Activated effector memory CD4-positive, alpha-beta T cell treated with Interleukin-2 at 50 U/mL for 16 hours (primary cell): ENCODE data around the gene ZNF195.
"Not testable (repeated sequence)": the region's sequence is repeated elsewhere in the genome, so short reads cannot be mapped to it uniquely, and the experiment has no call there.

ENCODE experiments used
- DNase-seq: peaks from one replicate; pipeline ENCODE4 v3.0.0-alpha.2; 2020

Gene ZNF195

GRCh38 chr11:3346587-3346986, 32.4 kb downstream of the ZNF195 start:
- no peak for DNase-seq

- DNase-seq = no peak
Observed at GRCh38 chr11:3345736-3346135, 33.2 kb downstream of the ZNF195 start.

DNA sequence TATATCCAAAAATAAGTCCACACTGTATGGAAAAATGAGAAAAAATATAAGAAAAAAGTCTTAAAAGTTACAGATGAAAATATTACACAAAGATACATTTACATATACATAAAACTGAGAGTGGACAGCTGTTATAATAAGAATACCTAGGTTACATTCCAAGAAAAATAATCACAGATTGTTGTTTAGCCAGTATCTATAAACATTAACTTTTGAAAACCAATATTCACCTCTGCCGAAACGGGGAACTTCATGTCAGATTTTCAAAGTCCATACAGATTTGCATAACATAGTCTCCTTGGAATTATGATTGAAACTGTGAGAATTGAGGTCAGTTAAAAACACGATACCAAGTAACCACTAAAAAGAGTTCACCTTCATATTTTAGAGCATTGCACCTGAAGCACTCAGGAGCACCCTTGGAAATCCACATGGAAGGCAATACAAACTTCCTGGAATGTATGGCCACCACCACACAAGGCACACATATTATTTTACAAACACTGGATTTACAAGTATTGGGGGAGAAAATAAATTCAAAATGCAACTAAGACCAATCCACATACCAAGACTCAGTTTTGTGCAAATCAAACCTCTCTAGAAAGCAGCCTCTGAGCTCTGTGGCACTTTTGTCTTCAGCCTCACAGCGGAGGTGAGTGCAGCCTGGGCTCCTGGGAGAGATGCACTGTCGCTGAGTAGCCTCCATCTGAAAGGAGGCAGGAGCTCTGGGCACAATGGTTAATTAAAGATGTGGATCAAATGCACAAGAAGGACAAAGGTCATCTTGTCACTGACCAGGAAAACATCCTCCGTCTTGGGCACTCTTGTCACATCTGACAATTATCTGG, 34.4 kb downstream of the ZNF195 start:
- DNase-seq = no peak

DNA sequence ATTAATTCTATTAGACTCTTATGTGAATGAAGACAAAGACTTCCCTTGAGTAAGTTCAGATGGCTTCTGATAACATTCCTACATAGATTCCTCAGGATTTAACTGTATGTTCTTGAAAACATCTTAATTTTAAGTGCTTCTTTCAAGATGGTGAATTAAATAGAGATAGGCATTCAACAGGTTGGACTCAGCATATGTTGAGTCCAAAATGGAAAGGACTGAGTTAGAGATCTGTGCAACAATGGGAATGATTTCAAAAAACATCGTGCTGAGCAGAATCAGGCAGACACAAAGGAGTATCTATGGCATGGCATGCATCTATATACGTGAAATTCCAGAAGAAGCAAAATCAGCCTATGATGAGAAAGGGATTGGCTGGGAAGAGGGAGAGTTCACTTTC, 36.2 kb downstream of the ZNF195 start:
- DNase-seq = no peak

DNA sequence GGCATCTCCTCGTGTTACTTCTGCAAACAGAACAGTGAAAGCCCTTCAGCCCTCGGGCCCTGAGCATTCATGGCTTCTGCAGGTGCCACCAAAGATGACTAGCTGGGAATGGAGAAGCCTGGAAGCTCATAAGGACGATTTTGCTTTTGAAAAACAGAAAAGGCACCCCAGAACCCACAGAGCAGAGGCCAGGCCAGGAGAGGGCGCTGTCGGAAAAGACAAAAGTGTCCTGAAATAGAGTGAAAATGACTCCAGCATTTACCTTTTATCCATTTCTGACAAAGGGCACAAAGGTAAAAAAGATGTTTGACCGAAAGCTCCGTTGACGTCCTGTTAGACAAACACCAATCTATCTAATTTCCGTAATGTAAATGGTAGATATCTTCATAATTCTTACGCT, 37.6 kb downstream of the ZNF195 start:
- peak; percentile 37 for DNase-seq

DNA sequence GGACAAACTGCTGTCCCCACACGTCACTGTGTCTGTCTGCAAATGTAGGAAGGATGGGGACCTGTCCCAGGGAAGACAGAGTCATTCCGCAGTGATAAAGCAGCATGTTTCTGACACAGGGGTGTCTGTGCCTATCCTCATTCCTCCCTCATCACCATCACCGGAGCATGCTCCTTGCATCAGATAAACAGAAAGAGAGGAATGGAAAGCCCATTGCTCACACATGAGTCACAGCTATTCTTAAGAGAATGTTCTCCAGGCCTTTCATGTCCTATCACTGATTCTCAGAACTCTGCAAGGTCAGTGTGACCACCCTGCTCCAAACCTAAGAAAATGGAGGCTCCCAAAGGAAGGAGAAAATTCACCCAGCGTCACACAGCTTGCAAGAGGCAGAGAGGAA, 38.9 kb downstream of the ZNF195 start:
- DNase-seq = no peak

- no peak for DNase-seq
Observed at GRCh38 chr11:3339340-3339624, 39.7 kb downstream of the ZNF195 start.

DNA sequence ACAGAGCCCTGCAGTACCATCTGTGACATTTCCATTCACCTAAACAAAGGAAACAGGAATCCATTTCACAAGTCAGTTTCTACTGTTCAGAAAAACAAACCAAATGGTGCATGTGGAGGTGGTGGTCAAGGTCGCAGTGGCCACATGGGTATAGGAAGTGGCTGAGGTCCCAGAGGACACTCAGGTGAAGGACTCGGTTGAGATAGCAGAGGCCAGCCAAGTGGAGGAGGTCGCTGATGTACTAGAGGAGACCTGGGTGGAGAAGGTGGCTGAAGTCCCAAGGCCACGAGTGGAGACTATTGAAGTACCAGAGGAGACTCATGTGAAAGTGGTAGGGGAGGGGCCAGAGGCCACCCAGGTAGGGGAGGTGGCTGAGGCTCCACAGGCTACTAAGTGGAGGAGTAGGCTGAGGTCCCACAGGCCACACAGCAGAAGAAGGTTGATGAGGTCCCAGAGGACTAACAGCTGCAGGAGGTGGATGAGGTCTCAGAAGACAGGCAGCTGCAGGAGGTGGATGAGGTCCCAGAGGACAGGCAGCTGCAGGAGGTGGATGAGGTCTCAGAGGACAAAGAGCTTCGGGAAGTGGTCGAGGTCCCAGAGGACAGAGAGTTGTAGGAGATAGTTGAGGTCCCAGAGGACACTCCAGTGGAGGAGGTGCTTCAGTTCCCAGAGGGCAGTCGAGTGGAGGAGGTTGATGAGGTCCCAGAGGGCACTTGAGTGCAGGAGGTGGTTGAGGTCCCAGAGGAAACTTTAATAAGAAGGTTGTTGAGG, 40.2 kb downstream of the ZNF195 start:
- DNase-seq = no peak

DNA sequence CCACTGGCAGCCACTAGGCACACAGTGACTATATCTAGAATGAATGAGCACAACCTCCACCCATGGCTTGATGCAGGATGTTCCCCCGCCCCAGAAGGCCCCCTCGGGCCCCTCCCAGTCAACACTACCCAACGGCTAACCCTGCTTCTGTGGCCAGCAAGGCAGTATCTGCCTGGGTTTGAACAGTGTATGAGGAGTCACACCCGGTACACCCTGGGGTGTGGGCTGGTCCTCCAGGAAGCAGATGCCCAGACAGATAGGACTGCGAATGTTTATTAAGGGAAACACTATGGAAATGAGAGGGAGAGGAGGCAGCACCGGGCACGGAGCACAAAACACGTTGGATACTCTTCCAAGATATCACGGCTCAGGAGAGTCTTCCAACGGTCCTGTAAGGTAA, 42.5 kb downstream of the ZNF195 start:
- not testable (repeated sequence) for DNase-seq

DNA sequence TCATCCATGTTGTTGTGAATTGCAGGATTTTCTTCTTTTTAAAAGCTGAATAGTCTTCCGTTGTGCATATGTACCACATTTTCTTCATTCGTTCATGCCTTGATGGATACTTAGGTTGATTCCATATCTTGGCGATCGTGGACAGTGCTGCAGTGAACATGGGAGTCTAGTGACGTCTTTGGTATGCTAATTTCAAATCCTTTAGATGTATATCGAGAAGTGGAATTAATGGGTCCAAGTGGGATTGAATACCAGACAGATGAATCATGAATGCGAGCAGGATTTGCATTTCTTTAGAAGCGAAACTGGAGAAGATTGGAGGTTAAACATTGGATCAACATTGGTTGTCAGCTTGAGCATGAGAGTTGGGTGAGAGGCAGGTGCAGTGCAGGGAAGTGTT, 45.8 kb downstream of the ZNF195 start:
- DNase-seq = not testable (repeated sequence)

DNA sequence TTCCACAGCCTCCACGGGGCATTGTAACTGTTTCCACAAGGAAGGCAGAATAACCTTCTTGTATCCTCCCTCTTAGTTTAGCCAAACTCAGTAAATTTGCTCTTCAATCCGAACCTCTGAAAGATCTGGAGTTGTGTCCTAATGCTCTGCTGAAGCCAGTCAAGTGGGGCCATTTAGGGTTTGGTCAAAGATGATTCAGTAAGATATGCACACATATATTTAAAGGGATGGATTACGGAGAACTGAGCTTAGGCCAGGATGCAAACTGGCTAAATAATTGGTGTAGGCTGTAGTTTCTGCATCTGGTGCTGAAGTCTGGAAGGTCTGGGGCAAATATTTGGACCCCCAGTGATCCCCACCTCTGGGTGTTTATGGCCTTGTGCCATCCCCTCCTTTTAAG, 47.9 kb downstream of the ZNF195 start:
- not testable (repeated sequence) for DNase-seq

GRCh38 chr11:3330064-3330463, 48.9 kb downstream of the ZNF195 start:
- DNase-seq = not testable (repeated sequence)

- not testable (repeated sequence) for DNase-seq
Observed at GRCh38 chr11:3328503-3328902, 50.4 kb downstream of the ZNF195 start.

- not testable (repeated sequence) for DNase-seq
Observed at GRCh38 chr11:3326450-3326849, 52.5 kb downstream of the ZNF195 start.

DNA sequence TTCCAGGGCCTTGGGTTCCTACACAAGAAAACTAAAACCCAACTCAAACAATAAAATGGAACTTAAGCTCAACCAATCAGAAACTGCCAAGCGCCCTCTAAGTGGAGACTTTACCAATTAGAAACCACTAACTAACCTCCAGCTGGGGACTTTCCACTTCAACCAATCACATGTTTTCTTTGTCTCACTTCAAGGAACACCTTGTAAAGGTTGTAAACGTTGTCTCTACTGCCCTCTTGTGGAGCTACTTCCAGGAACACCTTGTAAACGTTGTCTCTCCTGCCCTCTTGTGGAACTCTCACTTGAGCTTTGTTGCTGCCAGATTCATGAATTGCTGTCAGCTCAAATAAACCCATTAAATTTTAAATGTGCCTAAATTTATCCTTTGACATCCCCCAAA, 54.2 kb downstream of the ZNF195 start:
- DNase-seq = not testable (repeated sequence)
